Panc1 (cell line): ENCODE measurements around the gene PATJ. TPM values are rescaled to one million over a fixed set of nuclear protein-coding genes. Genes with fewer than 3 reads are reported as not detected.

Experiments used
- ATAC-seq: fragments of 200-7000 bp; cut with Tn5 transposase; 2 replicates; pipeline ENCODE4 v1.9.1; 2020; ENCODE audit warnings: mild to moderate bottlenecking, moderate library complexity
- BruUV-seq: library from RNA; stranded (reverse); fragments of 400-500 nt; replicated peaks from 2 replicates; lab custom pipeline; 2021; lab: Mats Ljungman, UMichigan
- CTCF ChIA-PET: fragments of 300-600 bp; sonication (Branson Sonifier 250); formaldehyde crosslinking; loops from one replicate; lab custom pipeline; 2022; ENCODE audit warnings: antibody characterized with exemption; lab: Charles Lee
- POLR2A ChIA-PET: fragments of 300-600 bp; sonication (Branson Sonifier 250); formaldehyde crosslinking; loops from one replicate; lab custom pipeline; 2022; ENCODE audit warnings: antibody characterized with exemption; lab: Charles Lee
- DNase-seq: peaks from one replicate; pipeline ENCODE4 v3.0.0-alpha.2; 2010; ENCODE audit warnings: low read depth, low spot score
- H3K27ac ChIP-seq: 2 replicates; pipeline ENCODE4 v1.5.1; 2011; ENCODE audit warnings: mild to moderate bottlenecking, low read length, inconsistent platforms
- H3K27me3 ChIP-seq: fragments of 200-500 bp; sonication (Bioruptor generic); 2 replicates; pipeline ENCODE4 v1.6.0; 2014; ENCODE audit warnings: low read length, inconsistent platforms; ENCODE audit not compliant: control insufficient read depth, insufficient read depth
- H3K36me3 ChIP-seq: fragments of 200-500 bp; sonication (Bioruptor generic); 2 replicates; pipeline ENCODE4 v1.5.1; 2014; ENCODE audit warnings: inconsistent platforms, mild to moderate bottlenecking, low read length, moderate library complexity; ENCODE audit not compliant: control insufficient read depth, insufficient read depth
- H3K4me1 ChIP-seq: 2 replicates; pipeline ENCODE4 v1.5.1; 2011; ENCODE audit warnings: inconsistent platforms, mild to moderate bottlenecking, low read length, moderate library complexity; ENCODE audit not compliant: control insufficient read depth, insufficient read depth
- H3K4me3 ChIP-seq, 2 experiments: 2 replicates each; pipeline ENCODE4 v1.5.1; 2011 to 2012; ENCODE audit warnings: low read depth in 2 of 2, low read length in 2 of 2, mild to moderate bottlenecking in 2 of 2, inconsistent platforms in 1 of 2, moderate library complexity in 1 of 2
- H3K9me3 ChIP-seq: fragments of 200-500 bp; sonication (Bioruptor generic); 2 replicates; pipeline ENCODE4 v1.5.1; 2014; ENCODE audit warnings: low read depth, mild to moderate bottlenecking, inconsistent platforms, low read length, moderate library complexity; ENCODE audit not compliant: control insufficient read depth, insufficient read depth
- POLR2AphosphoS5 ChIP-seq: IDR thresholded peaks from 2 replicates; pipeline ENCODE4 v1.6.1; 2012; ENCODE audit warnings: mild to moderate bottlenecking, low read depth, low read length, moderate library complexity
- SIN3A ChIP-seq: IDR thresholded peaks from 2 replicates; pipeline ENCODE4 v1.6.1; 2012; ENCODE audit warnings: low read depth, mild to moderate bottlenecking, low read length, moderate library complexity, borderline replicate concordance; ENCODE audit not compliant: insufficient read depth
- TCF7L2 ChIP-seq: IDR thresholded peaks from 2 replicates; pipeline ENCODE4 v1.6.1; 2011; ENCODE audit warnings: mild to moderate bottlenecking, low read depth, low read length, inconsistent platforms
- in situ Hi-C: cut with HindIII; loops from 2 replicates; pipeline ENCODE4 v1.10.0; 2016; ENCODE audit warnings: low sequenced_read_pairs, low pct_unique_long_range_greater_than_20kb
- intact Hi-C: fragments of 100-400 bp; cut with micrococcal nuclease; formaldehyde crosslinking; loops from one replicate; pipeline ENCODE4 v1.10.0; 2022; ENCODE audit not compliant: unreplicated experiment
- total RNA-seq: library from RNA; stranded (reverse); gene quantifications from one replicate; pipeline ENCODE4 v1.2.1, GENCODE V29; 2021; ENCODE audit not compliant: unreplicated experiment
- TF ChIP-seq, protein P1 (sequence below): fragments of 450-650 bp; IDR thresholded peaks from 2 replicates; pipeline ENCODE4 v1.5.1; 2017; ENCODE audit warnings: mild to moderate bottlenecking
- TF ChIP-seq, protein P2 (sequence below), 2 experiments: IDR thresholded peaks; 2 replicates each; pipeline ENCODE4 v1.6.1; 2011 to 2012; ENCODE audit warnings: low read depth in 2 of 2, control low read depth in 1 of 2, low read length in 1 of 2, mild to moderate bottlenecking in 1 of 2, moderate library complexity in 1 of 2; ENCODE audit not compliant: insufficient read depth in 1 of 2

The PATJ gene
- total RNA-seq, 1 experiment from 2014 or later, result 36.2 TPM

DNA sequence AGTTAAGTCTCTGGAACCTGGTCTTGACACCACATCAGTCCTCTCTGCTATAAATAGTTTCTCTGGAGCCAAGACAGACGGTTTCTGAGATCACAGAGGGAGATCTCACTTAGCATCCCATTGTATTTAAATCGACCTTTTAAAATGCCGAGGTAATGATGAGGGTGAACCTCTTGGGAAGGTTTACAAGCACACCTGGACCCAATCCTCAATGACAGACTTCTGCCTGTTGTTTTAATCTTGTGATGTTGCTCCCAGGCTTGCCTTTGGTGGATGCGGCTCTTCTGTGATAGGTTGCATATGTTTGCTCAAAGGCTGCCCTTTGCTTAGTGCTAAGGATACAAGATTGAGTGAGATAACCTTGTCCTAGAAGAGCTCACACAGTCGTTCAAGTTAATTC is 347.7 kb downstream of the PATJ start:
- BruUV-seq, result no TSS peak
- Histone ChIP-seq H3K4me1 (no peaks in the 10 kb centered on the region), H3K9me3 (no peaks in the 10 kb centered on the region), H3K27ac (no peak overlapping the region), H3K4me3 (no peak overlapping the region), H3K36me3 (no peaks in the 10 kb centered on the region), H3K27me3 (no peaks in the 10 kb centered on the region)
- CTCF ChIA-PET, result no interaction called here
- POLR2A ChIA-PET, result interaction anchor here (0.5 kb wide), 1 partner anchor 353 kb away, joined by 8 read pairs; no protein-coding TSS in a partner anchor
- intact Hi-C loops, result no loop called here
- TF ChIP-seq TCF7L2 (no peak), SIN3A (no peak), POLR2AphosphoS5 (no peak)
- TF ChIP-seq, protein P1, sequence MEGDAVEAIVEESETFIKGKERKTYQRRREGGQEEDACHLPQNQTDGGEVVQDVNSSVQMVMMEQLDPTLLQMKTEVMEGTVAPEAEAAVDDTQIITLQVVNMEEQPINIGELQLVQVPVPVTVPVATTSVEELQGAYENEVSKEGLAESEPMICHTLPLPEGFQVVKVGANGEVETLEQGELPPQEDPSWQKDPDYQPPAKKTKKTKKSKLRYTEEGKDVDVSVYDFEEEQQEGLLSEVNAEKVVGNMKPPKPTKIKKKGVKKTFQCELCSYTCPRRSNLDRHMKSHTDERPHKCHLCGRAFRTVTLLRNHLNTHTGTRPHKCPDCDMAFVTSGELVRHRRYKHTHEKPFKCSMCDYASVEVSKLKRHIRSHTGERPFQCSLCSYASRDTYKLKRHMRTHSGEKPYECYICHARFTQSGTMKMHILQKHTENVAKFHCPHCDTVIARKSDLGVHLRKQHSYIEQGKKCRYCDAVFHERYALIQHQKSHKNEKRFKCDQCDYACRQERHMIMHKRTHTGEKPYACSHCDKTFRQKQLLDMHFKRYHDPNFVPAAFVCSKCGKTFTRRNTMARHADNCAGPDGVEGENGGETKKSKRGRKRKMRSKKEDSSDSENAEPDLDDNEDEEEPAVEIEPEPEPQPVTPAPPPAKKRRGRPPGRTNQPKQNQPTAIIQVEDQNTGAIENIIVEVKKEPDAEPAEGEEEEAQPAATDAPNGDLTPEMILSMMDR, result no peak
- TF ChIP-seq, protein P2, sequence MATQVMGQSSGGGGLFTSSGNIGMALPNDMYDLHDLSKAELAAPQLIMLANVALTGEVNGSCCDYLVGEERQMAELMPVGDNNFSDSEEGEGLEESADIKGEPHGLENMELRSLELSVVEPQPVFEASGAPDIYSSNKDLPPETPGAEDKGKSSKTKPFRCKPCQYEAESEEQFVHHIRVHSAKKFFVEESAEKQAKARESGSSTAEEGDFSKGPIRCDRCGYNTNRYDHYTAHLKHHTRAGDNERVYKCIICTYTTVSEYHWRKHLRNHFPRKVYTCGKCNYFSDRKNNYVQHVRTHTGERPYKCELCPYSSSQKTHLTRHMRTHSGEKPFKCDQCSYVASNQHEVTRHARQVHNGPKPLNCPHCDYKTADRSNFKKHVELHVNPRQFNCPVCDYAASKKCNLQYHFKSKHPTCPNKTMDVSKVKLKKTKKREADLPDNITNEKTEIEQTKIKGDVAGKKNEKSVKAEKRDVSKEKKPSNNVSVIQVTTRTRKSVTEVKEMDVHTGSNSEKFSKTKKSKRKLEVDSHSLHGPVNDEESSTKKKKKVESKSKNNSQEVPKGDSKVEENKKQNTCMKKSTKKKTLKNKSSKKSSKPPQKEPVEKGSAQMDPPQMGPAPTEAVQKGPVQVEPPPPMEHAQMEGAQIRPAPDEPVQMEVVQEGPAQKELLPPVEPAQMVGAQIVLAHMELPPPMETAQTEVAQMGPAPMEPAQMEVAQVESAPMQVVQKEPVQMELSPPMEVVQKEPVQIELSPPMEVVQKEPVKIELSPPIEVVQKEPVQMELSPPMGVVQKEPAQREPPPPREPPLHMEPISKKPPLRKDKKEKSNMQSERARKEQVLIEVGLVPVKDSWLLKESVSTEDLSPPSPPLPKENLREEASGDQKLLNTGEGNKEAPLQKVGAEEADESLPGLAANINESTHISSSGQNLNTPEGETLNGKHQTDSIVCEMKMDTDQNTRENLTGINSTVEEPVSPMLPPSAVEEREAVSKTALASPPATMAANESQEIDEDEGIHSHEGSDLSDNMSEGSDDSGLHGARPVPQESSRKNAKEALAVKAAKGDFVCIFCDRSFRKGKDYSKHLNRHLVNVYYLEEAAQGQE (IDR thresholded peaks at IDR 0.05; ENCODE audit: insufficient read depth in 1 of 2, low read depth in 2 of 2, low read length in 1 of 2), result no peak
- in situ Hi-C loops, result no loop called here
- ATAC-seq, result no peak
- no peak for DNase-seq

DNA sequence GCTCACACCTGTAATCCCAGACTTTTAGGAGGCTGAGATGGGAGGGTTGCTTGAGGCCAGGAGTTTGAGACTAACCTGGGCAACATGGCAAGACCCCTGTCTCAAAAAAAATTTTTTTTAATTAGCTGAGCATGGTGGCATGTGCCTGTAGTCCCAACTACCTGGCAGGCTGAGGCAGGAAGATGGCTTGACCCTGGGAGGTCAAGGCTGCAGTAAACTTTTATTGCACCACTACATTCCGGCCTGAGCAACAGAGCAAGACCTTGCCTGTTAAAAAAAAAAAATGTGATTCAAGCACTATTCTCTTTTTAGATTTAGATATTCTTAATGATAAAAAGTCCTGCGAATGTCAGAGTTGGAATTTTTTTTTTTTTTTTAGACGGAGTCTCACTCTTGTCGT is 349.8 kb downstream of the PATJ start:
- Histone ChIP-seq H3K4me1 (no peaks in the 10 kb centered on the region), H3K27ac (no peak overlapping the region), H3K36me3 (no peaks in the 10 kb centered on the region), H3K27me3 (no peaks in the 10 kb centered on the region), H3K4me3 (no peak overlapping the region), H3K9me3 (no peaks in the 10 kb centered on the region)
- DNase-seq, result no peak
- in situ Hi-C loops (no loop called here), intact Hi-C loops (no loop called here)
- TF ChIP-seq, protein P1, result no peak
- no peak for TF ChIP-seq POLR2AphosphoS5
- TF ChIP-seq, protein P2 (IDR thresholded peaks at IDR 0.05; ENCODE audit: insufficient read depth in 1 of 2, low read depth in 2 of 2, low read length in 1 of 2), result no peak
- TF ChIP-seq SIN3A, result no peak
- TF ChIP-seq TCF7L2, result no peak
- CTCF ChIA-PET, result no interaction called here
- ATAC-seq, result no peak
- POLR2A ChIA-PET, result no interaction called here
- no TSS peak for BruUV-seq
